ENCODE measurements around the gene KLHL29.

Gene KLHL29

DNA sequence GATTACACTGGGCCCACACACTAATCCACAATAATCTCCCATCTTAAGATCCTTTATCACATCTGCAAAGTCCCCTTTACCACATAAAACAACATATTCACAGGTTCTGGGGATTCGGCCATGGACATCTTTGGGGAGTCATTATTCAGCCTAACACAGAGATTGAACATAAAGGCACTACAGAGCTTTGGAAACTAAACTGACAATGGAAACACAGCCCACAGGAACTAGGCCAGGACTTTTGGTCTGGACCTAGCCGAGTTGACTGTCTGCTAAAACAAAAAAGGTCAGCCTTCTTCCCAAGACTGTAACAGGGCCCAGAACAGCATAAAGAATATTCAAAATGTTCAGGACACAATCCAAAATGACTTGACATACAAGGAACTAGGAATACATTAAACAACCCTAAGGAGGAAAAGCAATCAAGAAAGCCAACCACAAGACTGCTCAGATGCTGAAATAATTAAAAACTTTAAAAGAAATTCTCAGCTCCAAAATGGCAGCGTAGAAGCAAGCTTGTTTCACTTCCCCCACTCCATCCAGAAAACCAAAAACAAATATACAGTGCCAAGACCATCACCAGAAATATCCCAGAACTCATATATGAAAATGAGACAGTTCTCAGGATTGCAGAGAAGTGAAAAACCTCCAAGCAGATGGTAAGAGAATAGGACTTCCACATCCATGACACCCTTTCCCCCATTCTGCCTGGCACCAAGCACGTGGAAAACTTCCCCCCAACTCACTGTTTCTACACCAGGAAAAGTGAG lies 334.1 kb downstream of the KLHL29 start:
- TF ChIP-seq EZH2phosphoT487 (IDR thresholded peaks at IDR 0.05; ENCODE audit: low read length) (no peak), EZH2 (optimal IDR thresholded peaks at IDR 0.05; ENCODE audit: low read depth, low read length) (no peak)
- TF ChIP-seq, protein P1, sequence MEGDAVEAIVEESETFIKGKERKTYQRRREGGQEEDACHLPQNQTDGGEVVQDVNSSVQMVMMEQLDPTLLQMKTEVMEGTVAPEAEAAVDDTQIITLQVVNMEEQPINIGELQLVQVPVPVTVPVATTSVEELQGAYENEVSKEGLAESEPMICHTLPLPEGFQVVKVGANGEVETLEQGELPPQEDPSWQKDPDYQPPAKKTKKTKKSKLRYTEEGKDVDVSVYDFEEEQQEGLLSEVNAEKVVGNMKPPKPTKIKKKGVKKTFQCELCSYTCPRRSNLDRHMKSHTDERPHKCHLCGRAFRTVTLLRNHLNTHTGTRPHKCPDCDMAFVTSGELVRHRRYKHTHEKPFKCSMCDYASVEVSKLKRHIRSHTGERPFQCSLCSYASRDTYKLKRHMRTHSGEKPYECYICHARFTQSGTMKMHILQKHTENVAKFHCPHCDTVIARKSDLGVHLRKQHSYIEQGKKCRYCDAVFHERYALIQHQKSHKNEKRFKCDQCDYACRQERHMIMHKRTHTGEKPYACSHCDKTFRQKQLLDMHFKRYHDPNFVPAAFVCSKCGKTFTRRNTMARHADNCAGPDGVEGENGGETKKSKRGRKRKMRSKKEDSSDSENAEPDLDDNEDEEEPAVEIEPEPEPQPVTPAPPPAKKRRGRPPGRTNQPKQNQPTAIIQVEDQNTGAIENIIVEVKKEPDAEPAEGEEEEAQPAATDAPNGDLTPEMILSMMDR (IDR thresholded peaks at IDR 0.05; ENCODE audit: low read length), result no peak
- Histone ChIP-seq H4K20me1 (ENCODE audit: insufficient read depth, low read length) (no peaks in the 10 kb centered on the region), H3K9me2 (replicated peaks; ENCODE audit: insufficient read depth, low read length) (no peaks in the 10 kb centered on the region), H3K27me3 (replicated peaks; ENCODE audit: insufficient read depth, low read length) (no peaks in the 10 kb centered on the region), H3K4me1 (ENCODE audit: low read length) (no peaks in the 10 kb centered on the region), H3F3A (ENCODE audit: insufficient read depth, low read length) (no peaks in the 10 kb centered on the region), H3K9ac (ENCODE audit: low read length) (no peak overlapping the region), H3K36me3 (replicated peaks; ENCODE audit: insufficient read depth, low read length) (no peaks in the 10 kb centered on the region), H2AFZ (ENCODE audit: low read length) (no peak overlapping the region), H3K79me2 (ENCODE audit: low read length) (no peaks in the 10 kb centered on the region), H3K27ac (ENCODE audit: low read length) (no peak overlapping the region), H3K4me3 (ENCODE audit: low read length) (no peak overlapping the region), H3K4me2 (ENCODE audit: low read depth, low read length) (no peak overlapping the region), H3K9me3 (replicated peaks; ENCODE audit: insufficient read depth, low read length) (no peaks in the 10 kb centered on the region)
- no peak for DNase-seq

DNA sequence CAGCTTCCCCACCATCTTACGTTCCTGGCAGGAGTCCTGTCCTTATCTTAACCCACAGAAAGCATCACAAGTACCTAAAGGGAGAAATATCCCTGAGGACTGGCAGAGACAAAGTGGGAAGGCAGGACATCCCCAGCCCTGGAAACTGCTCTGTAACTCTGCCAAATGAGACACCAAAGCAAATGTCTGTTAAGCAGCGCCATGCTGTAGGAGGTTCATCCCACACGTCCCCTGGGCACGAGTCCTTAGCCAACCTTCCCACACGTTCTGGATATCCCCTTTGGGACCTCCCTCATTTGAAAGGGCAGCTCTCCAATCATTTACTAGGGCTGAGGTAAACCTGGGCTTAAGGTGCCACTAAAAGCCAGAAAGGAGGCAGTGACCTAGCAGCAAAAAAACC lies 334.7 kb downstream of the KLHL29 start:
- no peaks in the 10 kb centered on the region for H3K27me3 ChIP-seq (replicated peaks; ENCODE audit: insufficient read depth, low read length)
- no peaks in the 10 kb centered on the region for H4K20me1 ChIP-seq (ENCODE audit: insufficient read depth, low read length)
- no peak overlapping the region for H2AFZ ChIP-seq (ENCODE audit: low read length)
- TF ChIP-seq EZH2phosphoT487 (IDR thresholded peaks at IDR 0.05; ENCODE audit: low read length) (no peak), EZH2 (optimal IDR thresholded peaks at IDR 0.05; ENCODE audit: low read depth, low read length) (no peak)
- TF ChIP-seq, protein P1 (IDR thresholded peaks at IDR 0.05; ENCODE audit: low read length), result no peak
- H3K36me3 ChIP-seq (replicated peaks; ENCODE audit: insufficient read depth, low read length), result no peaks in the 10 kb centered on the region
- H3K79me2 ChIP-seq (ENCODE audit: low read length), result no peaks in the 10 kb centered on the region
- no peak overlapping the region for H3K27ac ChIP-seq (ENCODE audit: low read length)
- DNase-seq, result no peak
- no peaks in the 10 kb centered on the region for H3K4me1 ChIP-seq (ENCODE audit: low read length)
- no peak overlapping the region for H3K4me3 ChIP-seq (ENCODE audit: low read length)
- H3K9me2 ChIP-seq (replicated peaks; ENCODE audit: insufficient read depth, low read length), result no peaks in the 10 kb centered on the region
- no peak overlapping the region for H3K4me2 ChIP-seq (ENCODE audit: low read depth, low read length)
- H3K9ac ChIP-seq (ENCODE audit: low read length), result no peak overlapping the region
- no peaks in the 10 kb centered on the region for H3F3A ChIP-seq (ENCODE audit: insufficient read depth, low read length)
- no peaks in the 10 kb centered on the region for H3K9me3 ChIP-seq (replicated peaks; ENCODE audit: insufficient read depth, low read length)

- TF ChIP-seq, protein P1 (IDR thresholded peaks at IDR 0.05; ENCODE audit: low read length), result no peak
- no peak for TF ChIP-seq EZH2 (optimal IDR thresholded peaks at IDR 0.05; ENCODE audit: low read depth, low read length)
- TF ChIP-seq EZH2phosphoT487 (IDR thresholded peaks at IDR 0.05; ENCODE audit: low read length), result no peak
- no peak overlapping the region for H3K27ac ChIP-seq (ENCODE audit: low read length)
Observed at GRCh38 chr2:23720705-23721453, 335.9 kb downstream of the KLHL29 start.

More at GRCh38 chr2:23720705-23721453, 335.9 kb downstream of the KLHL29 start:
- Histone ChIP-seq H3K4me1 (ENCODE audit: low read length) (no peaks in the 10 kb centered on the region), H3K4me3 (ENCODE audit: low read length) (no peak overlapping the region), H3K9ac (ENCODE audit: low read length) (no peak overlapping the region), H3F3A (ENCODE audit: insufficient read depth, low read length) (no peaks in the 10 kb centered on the region), H3K9me3 (replicated peaks; ENCODE audit: insufficient read depth, low read length) (no peaks in the 10 kb centered on the region), H3K9me2 (replicated peaks; ENCODE audit: insufficient read depth, low read length) (no peaks in the 10 kb centered on the region), H3K27me3 (replicated peaks; ENCODE audit: insufficient read depth, low read length) (no peaks in the 10 kb centered on the region), H4K20me1 (ENCODE audit: insufficient read depth, low read length) (no peaks in the 10 kb centered on the region), H3K79me2 (ENCODE audit: low read length) (no peaks in the 10 kb centered on the region), H3K36me3 (replicated peaks; ENCODE audit: insufficient read depth, low read length) (no peaks in the 10 kb centered on the region; the same call in 1 of the 2 replicates), H2AFZ (ENCODE audit: low read length) (no peak overlapping the region), H3K4me2 (ENCODE audit: low read depth, low read length) (no peak overlapping the region)
- no peak for DNase-seq
